ENCODE results near the gene MRPL53. TPM values are rescaled to one million over a fixed set of nuclear protein-coding genes. Genes with fewer than 3 reads are reported as not detected.
A peak's percentile ranks its signal among the peaks of the same experiment; 100 is the strongest.

The MRPL53 gene
- total and polyA plus RNA-seq, 2 of the 13 experiments (the other 11 are each of a cell fraction or from before 2014, with no cell fraction given): 34.3 to 51.9 TPM

DNA sequence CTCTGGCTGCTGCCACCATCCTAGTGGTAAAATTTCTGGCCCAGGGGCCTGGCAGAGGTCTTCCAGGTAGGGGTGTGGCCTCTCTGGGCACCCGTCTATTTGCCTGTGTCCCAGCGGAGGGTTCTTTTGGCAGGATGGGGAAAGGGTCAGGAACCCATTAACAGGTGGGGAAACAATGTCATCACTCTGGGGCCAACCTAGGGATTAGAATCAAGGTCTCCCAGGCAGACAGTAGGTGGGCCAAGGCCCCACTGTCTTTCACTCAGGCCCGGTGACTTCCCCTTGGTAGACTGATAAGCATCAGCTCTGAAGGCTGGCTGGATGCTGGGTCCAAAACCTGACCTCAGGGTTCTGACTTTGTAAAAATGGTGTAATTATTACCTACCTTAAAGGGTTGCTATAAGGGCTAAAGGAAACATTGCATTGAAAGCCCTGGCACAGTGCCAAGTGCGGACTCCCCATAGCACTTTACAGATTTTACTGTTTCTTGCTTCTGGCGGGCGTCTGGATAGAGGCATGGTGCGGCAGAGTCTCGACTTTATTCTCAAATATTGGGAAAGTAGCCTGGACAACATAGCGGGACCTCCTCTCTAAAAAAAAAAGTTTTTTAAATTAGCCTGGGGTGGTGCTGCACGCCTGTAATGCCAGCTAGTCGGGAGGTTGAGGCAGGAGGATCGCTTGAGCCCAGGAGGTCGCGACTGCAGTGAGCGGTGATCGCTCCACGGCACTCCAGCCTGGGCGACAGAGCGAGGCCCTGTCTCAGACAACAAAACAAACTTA lies 24.7 kb upstream of the MRPL53 start (continued):
- TF ChIP-seq, protein P1, sequence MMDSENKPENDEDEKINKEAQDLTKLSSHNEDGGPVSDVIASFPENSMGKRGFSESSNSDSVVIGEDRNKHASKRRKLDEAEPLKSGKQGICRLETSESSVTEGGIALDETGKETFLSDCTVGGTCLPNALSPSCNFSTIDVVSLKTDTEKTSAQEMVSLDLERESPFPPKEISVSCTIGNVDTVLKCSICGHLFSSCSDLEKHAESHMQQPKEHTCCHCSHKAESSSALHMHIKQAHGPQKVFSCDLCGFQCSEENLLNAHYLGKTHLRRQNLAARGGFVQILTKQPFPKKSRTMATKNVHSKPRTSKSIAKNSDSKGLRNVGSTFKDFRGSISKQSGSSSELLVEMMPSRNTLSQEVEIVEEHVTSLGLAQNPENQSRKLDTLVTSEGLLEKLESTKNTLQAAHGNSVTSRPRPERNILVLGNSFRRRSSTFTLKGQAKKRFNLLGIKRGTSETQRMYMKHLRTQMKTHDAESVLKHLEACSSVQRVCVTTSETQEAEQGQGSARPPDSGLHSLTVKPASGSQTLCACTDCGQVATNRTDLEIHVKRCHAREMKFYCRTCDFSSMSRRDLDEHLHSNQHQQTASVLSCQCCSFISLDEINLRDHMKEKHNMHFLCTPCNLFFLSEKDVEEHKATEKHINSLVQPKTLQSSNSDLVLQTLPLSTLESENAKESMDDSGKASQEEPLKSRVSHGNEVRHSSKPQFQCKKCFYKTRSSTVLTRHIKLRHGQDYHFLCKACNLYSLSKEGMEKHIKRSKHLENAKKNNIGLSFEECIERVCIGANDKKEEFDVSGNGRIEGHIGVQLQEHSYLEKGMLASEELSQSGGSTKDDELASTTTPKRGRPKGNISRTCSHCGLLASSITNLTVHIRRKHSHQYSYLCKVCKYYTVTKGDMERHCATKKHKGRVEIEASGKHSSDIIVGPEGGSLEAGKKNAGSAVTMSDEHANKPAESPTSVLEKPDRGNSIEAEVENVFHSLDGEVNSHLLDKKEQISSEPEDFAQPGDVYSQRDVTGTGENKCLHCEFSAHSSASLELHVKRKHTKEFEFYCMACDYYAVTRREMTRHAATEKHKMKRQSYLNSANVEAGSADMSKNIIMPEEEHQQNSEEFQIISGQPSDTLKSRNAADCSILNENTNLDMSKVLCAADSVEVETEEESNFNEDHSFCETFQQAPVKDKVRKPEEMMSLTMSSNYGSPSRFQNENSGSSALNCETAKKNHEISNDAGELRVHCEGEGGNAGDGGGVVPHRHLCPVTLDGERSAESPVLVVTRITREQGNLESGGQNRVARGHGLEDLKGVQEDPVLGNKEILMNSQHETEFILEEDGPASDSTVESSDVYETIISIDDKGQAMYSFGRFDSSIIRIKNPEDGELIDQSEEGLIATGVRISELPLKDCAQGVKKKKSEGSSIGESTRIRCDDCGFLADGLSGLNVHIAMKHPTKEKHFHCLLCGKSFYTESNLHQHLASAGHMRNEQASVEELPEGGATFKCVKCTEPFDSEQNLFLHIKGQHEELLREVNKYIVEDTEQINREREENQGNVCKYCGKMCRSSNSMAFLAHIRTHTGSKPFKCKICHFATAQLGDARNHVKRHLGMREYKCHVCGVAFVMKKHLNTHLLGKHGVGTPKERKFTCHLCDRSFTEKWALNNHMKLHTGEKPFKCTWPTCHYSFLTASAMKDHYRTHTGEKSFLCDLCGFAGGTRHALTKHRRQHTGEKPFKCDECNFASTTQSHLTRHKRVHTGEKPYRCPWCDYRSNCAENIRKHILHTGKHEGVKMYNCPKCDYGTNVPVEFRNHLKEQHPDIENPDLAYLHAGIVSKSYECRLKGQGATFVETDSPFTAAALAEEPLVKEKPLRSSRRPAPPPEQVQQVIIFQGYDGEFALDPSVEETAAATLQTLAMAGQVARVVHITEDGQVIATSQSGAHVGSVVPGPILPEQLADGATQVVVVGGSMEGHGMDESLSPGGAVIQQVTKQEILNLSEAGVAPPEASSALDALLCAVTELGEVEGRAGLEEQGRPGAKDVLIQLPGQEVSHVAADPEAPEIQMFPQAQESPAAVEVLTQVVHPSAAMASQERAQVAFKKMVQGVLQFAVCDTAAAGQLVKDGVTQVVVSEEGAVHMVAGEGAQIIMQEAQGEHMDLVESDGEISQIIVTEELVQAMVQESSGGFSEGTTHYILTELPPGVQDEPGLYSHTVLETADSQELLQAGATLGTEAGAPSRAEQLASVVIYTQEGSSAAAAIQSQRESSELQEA (CRISPR knock-in tag; IDR thresholded peaks at IDR 0.05; ENCODE audit: not compliant biosample characterization): no peak
- TF ChIP-seq, protein P2, sequence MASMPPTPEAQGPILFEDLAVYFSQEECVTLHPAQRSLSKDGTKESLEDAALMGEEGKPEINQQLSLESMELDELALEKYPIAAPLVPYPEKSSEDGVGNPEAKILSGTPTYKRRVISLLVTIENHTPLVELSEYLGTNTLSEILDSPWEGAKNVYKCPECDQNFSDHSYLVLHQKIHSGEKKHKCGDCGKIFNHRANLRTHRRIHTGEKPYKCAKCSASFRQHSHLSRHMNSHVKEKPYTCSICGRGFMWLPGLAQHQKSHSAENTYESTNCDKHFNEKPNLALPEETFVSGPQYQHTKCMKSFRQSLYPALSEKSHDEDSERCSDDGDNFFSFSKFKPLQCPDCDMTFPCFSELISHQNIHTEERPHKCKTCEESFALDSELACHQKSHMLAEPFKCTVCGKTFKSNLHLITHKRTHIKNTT (CRISPR knock-in tag; IDR thresholded peaks at IDR 0.05): no peak
- no peak for TF ChIP-seq ATAD3A (CRISPR knock-in tag; IDR thresholded peaks at IDR 0.05)
- TF ChIP-seq KLF6 (CRISPR knock-in tag; IDR thresholded peaks at IDR 0.05): no peak
- TF ChIP-seq, protein P3, sequence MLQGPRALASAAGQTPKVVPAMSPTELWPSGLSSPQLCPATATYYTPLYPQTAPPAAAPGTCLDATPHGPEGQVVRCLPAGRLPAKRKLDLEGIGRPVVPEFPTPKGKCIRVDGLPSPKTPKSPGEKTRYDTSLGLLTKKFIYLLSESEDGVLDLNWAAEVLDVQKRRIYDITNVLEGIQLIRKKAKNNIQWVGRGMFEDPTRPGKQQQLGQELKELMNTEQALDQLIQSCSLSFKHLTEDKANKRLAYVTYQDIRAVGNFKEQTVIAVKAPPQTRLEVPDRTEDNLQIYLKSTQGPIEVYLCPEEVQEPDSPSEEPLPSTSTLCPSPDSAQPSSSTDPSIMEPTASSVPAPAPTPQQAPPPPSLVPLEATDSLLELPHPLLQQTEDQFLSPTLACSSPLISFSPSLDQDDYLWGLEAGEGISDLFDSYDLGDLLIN (CRISPR knock-in tag; IDR thresholded peaks at IDR 0.05; ENCODE audit: borderline replicate concordance): no peak
- TF ChIP-seq, protein P4, sequence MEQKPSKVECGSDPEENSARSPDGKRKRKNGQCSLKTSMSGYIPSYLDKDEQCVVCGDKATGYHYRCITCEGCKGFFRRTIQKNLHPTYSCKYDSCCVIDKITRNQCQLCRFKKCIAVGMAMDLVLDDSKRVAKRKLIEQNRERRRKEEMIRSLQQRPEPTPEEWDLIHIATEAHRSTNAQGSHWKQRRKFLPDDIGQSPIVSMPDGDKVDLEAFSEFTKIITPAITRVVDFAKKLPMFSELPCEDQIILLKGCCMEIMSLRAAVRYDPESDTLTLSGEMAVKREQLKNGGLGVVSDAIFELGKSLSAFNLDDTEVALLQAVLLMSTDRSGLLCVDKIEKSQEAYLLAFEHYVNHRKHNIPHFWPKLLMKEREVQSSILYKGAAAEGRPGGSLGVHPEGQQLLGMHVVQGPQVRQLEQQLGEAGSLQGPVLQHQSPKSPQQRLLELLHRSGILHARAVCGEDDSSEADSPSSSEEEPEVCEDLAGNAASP (CRISPR knock-in tag; IDR thresholded peaks at IDR 0.05; ENCODE audit: borderline replicate concordance): peak; percentile 21; the same call in 1 of the 2 replicates
- no peak for TF ChIP-seq MAF1 (CRISPR knock-in tag; IDR thresholded peaks at IDR 0.05; ENCODE audit: borderline replicate concordance)
- no peak for TF ChIP-seq TEAD2 (CRISPR knock-in tag; IDR thresholded peaks at IDR 0.05)
- no peak for TF ChIP-seq ZNF44 (CRISPR knock-in tag; IDR thresholded peaks at IDR 0.05)
- no peak for TF ChIP-seq XRCC5 (optimal IDR thresholded peaks at IDR 0.05; ENCODE audit: low read length)
- no peak for TF ChIP-seq NAIF1 (CRISPR knock-in tag; IDR thresholded peaks at IDR 0.05; ENCODE audit: borderline replicate concordance)
- TF ChIP-seq ZNF343 (CRISPR knock-in tag; IDR thresholded peaks at IDR 0.05): no peak
- TF ChIP-seq, protein P5, sequence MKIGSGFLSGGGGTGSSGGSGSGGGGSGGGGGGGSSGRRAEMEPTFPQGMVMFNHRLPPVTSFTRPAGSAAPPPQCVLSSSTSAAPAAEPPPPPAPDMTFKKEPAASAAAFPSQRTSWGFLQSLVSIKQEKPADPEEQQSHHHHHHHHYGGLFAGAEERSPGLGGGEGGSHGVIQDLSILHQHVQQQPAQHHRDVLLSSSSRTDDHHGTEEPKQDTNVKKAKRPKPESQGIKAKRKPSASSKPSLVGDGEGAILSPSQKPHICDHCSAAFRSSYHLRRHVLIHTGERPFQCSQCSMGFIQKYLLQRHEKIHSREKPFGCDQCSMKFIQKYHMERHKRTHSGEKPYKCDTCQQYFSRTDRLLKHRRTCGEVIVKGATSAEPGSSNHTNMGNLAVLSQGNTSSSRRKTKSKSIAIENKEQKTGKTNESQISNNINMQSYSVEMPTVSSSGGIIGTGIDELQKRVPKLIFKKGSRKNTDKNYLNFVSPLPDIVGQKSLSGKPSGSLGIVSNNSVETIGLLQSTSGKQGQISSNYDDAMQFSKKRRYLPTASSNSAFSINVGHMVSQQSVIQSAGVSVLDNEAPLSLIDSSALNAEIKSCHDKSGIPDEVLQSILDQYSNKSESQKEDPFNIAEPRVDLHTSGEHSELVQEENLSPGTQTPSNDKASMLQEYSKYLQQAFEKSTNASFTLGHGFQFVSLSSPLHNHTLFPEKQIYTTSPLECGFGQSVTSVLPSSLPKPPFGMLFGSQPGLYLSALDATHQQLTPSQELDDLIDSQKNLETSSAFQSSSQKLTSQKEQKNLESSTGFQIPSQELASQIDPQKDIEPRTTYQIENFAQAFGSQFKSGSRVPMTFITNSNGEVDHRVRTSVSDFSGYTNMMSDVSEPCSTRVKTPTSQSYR (CRISPR knock-in tag; IDR thresholded peaks at IDR 0.05; ENCODE audit: borderline replicate concordance): no peak

Data from HepG2 (cell line).